ENCODE data around the gene LRFN2.

LRFN2 gene

GRCh38 chr6:40380271-40380670, 206.9 kb downstream of the LRFN2 start:
- DNase-seq (ENCODE audit: low read depth in 4 of 4, low spot score in 1 of 4): no peak

GRCh38 chr6:40379811-40380210, 207.4 kb downstream of the LRFN2 start:
- no peak for DNase-seq (ENCODE audit: low read depth in 4 of 4, low spot score in 1 of 4)

GRCh38 chr6:40378725-40379074, 208.5 kb downstream of the LRFN2 start:
- DNase-seq (ENCODE audit: low read depth in 4 of 4, low spot score in 1 of 4): no peak

DNA sequence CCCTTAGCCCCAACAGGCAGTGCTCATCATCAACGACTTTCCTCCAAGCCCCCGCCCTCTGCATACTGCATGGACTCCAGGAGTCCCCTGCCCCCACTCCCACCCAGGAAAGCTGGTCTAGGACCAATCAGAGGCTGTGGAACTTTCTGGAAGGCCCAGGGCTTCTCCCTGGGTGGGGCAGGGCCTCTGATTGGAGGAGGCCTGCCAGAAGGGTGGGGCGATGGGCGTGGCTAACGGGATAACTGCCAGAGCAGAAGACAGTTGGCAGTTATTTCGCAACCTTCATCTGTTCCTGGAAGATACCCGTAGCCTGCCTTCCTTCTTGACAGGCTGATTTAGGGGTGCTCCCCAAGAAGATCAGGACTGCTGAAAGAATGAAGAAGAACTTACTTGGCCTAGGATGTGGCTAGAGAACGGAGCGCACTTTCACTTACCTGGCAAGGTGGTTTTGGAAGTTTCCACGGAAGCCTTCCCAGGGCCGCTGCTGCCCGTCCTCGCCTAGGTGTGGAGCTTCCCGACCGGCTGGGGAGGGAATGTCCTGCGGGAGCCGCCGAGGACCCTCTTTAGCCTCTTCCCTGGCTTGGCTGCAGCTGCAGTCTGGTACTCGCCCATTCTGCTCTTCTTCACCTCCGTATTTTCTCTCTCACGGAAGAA, 209.0 kb downstream of the LRFN2 start:
- DNase-seq (ENCODE audit: low read depth in 4 of 4, low spot score in 1 of 4): no peak

GRCh38 chr6:40377173-40377806, 209.9 kb downstream of the LRFN2 start:
- DNase-seq (ENCODE audit: low read depth in 4 of 4, low spot score in 1 of 4): no peak

- DNase-seq (ENCODE audit: low read depth in 4 of 4, low spot score in 1 of 4): no peak
These were observed 211.0 kb downstream of the LRFN2 start for GRCh38 chr6:40376113-40376650.

DNA sequence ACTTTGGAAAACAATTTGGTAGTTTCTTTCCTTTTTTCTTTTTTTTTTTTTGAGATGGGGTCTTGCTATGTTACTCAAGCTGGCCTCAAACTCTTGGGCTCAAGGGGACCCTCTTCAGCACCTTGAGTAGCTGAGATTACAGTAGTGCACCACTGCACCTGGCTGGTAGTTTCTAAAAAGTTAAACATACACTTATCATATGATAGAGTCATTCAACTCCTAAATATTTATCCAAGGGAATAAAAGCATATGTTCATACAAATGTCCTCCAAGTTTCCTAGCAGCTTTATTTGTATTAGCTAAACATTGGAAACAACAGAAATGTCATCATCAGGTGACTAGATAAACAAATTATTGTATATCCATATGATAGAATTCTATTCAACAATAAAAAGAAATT, 213.9 kb downstream of the LRFN2 start:
- no peak for DNase-seq (ENCODE audit: low read depth in 4 of 4, low spot score in 1 of 4)

DNA sequence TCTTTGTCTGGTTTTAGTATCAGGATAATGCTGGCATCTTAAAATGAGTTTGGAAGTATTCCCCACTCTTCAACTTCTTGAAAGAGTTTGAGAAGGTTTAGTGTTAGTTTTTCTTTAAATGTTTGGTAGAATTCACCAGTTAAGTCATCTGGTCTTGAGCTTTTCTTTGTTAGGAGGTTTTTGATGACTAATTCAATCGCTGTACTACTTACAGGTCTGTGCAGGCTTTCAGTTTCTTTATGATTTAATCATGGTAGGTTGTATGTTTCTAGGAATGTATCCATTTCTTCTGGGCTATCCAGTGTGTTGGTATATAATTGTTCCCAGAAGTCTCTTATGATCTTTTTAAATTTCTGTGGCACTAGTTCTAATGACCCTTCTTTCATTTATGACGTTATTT, 215.5 kb downstream of the LRFN2 start:
- DNase-seq (ENCODE audit: low read depth in 4 of 4, low spot score in 1 of 4): no peak

DNA sequence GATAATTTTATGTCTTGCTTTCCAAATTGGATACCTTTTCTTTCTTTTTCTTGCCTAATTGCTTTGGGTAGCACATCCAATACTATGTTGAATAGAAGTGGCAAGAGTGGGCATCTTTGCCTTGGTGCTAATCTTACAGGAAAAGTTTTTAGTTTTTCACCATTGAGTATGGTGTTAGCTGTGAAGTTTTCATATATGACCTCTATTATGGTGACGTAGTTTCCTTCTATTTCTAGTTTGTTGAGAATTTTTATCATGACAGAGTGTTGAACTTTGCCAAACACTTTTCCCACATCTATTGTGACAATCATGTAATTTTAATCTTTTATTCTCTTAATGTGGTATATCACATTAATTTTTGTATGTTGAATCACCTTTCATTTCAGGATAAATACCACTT, 216.1 kb downstream of the LRFN2 start:
- no peak for DNase-seq (ENCODE audit: low read depth in 4 of 4, low spot score in 1 of 4)

DNA sequence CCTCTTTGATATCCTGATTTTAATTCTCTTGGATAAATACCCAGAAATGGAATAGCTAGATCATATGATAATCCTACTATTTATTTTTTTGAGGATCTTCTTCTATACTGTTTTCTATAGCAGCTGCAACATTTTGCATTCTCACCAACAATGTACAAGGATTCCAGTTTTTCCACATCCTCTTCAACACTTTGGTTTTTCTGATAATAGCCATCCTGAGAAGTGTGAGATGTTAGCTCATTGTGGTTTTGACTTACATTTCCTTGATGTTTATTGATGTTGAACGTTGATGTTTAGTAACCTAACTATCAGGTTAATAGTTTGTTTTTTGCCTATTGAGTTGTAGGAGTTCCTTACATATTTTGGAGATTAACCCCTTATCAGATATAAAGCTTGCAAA, 217.3 kb downstream of the LRFN2 start:
- no peak for DNase-seq (ENCODE audit: low read depth in 4 of 4, low spot score in 1 of 4)

DNA sequence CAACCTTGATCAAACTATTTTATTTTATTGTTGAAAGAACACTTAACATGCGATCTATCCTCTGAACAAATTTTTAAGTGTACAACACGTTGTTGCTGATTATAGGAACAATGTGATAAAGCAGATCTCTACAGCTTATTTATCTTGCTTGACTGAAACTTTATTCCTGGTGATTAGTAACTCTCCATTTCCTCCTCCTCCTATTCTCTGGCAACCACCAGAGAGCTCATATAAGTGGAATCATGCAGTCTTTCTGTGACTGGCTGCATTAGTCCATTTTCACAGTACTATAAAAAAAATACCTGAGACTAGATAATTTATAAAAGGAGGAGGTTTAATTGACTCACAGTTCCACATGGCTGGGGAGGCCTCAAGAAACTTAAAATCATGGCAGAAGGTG, 218.1 kb downstream of the LRFN2 start:
- no peak for DNase-seq (ENCODE audit: low read depth in 4 of 4, low spot score in 1 of 4)

DNA sequence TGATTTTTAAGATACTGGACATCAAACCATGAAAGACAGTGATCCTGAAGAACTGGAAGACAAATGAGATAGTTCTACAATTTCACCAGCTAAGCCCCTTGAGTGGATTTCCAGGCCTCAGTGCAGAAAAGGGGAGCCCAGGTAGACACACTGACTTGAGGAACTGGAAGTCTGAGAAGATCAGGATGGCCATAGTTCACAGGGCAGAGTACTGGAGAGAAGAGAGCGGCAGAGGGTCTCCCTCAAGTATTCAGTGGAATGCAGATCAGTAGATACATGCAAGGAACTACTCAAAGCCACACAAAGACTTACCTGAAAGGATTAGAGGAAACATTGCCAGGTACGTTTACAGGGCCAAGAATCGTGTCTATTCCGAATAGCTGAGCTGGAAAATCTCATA, 224.3 kb downstream of the LRFN2 start:
- DNase-seq (ENCODE audit: low read depth in 4 of 4, low spot score in 1 of 4): no peak

- DNase-seq (ENCODE audit: low read depth in 4 of 4, low spot score in 1 of 4): no peak
These were observed 227.4 kb downstream of the LRFN2 start for GRCh38 chr6:40359808-40360207.

DNA sequence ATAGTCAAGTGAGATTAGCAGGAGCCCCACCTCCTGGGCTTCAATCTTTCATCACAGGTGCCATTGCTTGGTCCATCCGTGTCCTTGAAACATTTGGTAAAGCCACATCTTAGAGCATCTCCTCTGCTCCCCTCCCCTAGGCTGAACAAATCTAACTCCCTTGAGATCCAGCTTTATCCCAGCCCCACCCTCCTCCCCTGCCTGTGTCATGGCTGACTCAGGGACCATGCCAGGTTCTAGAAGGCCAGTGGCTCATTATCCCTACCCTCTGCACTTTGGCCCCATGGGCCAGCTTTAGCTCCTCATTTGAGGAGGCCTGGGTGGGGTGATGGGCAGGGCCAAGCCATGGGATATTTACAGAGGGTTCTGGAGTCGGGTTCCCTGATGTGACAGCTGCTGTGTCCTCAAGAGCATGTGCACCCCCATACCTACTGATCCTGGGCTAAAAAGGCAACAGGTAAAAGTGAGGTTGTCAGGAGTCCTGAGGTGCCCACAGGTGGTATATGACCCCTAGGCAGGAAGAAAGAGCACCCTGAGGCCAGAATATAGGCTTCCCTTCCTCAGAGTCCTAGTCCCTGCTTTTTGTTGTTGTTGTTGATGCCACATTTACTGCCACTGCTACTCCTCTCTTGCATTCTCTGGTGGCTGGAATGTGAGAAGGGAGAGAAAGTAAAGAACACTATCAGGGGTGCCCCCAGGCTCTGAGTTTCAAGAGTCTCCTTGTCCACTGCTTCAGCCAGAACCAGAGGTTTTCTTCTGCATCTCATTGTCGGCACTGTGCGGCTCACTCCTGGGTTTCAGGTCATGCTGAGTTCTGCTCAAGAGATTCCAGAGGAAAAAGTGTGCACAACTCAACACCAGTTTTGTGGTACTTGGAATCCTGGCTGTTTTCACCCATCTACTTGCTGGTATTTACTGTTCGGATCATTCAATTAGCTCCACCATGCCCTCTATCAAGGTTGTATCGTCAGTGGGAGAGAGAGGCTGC, 228.4 kb downstream of the LRFN2 start:
- DNase-seq (ENCODE audit: low read depth in 4 of 4, low spot score in 1 of 4): no peak

DNA sequence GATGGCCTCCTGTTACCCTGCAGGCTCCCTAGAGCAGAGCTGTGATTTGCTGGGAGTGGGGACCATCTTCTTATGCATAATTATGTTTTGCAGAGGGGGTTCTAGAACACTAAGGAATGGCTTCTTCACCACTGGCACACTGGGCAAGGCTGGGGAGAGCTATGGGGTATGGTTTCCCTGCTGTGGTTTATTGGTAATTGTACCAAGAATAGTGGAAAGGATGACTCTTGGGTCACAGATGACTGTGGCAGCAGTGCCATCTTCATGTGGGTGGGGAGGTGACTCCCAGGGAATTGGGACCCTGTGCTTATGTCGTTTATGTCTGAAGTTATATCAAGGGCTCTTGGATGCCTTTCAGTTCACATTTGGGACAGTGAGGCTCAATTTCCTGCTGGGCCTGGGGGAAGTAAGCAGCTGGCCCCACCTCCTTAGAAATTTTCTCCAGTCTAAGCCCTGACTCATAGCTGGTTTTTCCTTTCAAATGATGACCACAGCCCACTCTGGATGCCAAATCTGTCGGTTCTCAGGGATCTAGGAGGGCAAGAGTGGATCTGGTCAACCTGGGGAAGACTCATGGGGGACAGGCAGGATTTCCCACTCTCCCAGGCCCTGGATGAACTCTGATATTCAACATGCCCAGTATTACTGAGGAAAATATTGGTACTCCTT, 230.8 kb downstream of the LRFN2 start:
- no peak for DNase-seq (ENCODE audit: low read depth in 4 of 4, low spot score in 1 of 4)

DNA sequence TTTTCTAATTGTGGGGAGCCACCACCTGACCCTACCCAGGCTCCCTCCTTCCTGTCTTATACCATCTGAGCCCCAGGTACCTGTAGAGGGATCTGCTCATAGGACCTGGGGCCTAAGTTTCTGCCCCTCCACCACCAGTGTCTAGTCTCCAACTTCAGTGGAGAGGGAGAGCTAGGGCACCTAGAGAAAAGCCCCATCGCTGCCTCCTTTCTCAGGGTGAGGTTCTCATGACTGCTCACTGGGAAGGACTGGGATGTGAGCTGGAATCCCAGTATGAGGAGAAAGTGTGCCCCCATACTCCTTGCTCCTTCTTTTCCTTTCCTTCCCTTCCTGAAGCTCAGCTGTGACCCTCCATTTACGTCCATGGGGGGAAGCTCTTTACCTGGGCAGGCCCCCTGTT, 231.6 kb downstream of the LRFN2 start:
- DNase-seq (ENCODE audit: low read depth in 4 of 4, low spot score in 1 of 4): no peak

DNA sequence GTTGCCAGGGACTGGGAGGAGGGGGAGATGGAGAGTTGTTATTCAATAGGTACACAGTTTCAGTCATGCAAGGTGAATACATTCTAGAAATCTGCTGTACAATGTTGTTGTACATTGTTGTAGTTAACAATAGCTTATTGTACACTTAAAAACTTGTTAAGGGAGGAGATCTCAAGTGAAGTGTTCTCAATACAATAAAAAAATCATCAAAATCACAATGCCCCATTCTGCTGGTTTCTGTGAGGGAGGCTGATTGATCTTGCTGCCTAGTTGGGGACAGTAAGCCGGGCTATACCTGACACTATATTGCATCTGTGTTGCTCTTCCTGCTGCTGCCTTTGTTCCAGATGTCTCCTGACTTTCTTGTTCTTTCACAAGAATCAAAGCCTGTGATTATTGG, 232.1 kb downstream of the LRFN2 start:
- no peak for DNase-seq (ENCODE audit: low read depth in 4 of 4, low spot score in 1 of 4)

DNA sequence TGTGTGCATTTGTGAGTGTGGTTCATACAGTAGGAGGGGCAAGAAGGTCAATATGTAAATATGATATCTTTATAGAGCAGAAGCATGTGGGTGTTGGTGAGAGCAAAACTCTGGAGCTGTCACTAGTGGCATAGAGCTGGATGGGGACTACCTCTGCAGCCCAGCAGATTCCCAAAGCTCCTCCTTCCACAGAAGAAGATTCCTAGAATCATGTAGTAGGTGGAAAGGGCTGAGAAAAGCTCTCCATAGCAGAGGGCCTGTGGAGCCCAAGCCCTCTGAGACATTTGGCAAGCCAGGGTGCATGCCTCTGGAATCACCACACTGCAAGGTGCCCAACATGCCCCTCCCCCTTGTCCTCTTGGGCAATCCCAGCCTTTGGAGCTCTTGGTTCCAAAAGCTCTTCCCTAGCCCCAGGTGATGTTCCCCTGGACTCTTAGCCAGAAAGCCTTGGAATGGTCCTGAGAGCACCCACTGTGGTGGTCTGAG, 233.2 kb downstream of the LRFN2 start:
- DNase-seq (ENCODE audit: low read depth in 4 of 4, low spot score in 1 of 4): no peak

DNA sequence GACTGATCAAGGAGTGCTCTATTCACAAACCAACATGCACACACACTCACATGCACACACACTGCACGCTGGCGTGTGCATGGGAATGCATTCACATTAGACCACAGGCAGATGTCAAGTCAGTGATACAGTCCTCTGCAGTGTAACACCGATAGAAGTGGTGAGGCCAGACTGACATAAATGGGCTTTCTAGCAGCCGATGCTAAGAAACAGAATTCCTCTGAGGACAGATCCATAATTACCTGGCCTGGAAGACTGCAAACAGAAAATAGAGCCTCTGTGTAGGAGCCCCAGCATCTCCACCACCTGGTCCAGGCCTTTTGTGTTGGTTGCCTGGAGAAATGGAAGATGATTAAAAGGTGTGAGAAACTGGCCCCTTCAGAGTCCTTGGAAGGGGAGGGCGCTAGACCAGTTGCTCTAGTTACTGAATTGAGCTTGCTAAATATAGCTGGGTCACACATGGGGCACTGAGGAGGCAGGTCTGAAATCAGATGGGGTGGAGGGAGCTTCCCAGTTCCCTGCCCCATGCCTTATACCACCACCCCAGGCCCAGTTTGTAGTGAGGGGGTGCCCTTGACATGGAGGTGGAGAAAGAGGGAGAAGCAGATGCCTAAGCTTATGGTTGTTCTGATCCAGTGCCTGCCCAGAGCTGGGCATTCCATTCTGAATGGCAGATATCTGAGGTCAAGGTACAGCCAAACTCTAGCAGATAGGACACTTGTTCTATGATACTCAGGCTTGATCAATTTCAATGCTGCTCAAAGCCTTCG, 233.8 kb downstream of the LRFN2 start:
- no peak for DNase-seq (ENCODE audit: low read depth in 4 of 4, low spot score in 1 of 4)

DNA sequence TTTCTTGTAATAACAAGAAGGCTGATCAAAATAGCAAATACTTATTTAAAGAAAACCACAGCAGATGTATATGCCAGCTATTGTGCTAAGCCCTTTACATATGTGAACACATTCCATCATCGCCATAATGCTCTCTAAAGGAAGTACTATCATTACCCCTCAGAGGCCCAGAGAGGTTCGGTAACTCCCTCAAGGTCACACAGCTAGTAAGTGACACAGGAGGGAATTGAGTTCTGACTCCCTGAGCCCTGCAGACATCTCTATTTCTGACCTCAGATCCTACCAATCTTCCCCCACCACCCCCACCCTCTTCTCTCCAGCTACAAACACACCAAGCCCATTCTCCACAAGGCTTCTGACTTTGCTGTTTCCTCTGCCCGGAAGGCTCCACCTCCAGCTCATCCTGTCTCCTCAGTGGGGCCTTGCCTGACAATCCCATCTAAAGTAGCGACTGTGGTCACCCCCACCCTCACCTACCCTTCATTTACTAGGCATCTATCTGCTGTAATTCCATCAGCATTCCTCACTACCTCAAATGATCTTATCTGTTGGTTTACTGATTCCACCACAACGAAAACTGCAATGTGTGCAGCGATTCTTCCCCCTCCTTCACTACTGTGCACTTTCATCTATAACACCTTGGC, 234.5 kb downstream of the LRFN2 start:
- no peak for DNase-seq (ENCODE audit: low read depth in 4 of 4, low spot score in 1 of 4)

Measured in stimulated activated CD4-positive, alpha-beta T cell treated with anti-CD3 and anti-CD28 coated beads, Interleukin-1b, Interleukin-23, amount 100 ng/mL, for 24 hours (primary cell).